HG03565 (cell line): ENCODE data around the gene BTRC.

Experiments
- ATAC-seq: cut with Tn5 transposase; IDR thresholded peaks from one replicate; pipeline ENCODE4 v1.9.1; 2021; ENCODE audit warnings: mild to moderate bottlenecking, moderate library complexity; ENCODE audit not compliant: unreplicated experiment

Gene BTRC

GRCh38 chr10:101564490-101564991 lies 210.6 kb downstream of the BTRC start:
- no peak for ATAC-seq

GRCh38 chr10:101565370-101565900 lies 211.5 kb downstream of the BTRC start:
- no peak for ATAC-seq

GRCh38 chr10:101565936-101566332 lies 212.0 kb downstream of the BTRC start:
- ATAC-seq, result no peak

GRCh38 chr10:101566333-101567164 lies 212.6 kb downstream of the BTRC start:
- no peak for ATAC-seq

GRCh38 chr10:101567165-101568006 lies 213.4 kb downstream of the BTRC start:
- ATAC-seq, result no peak

- no peak for ATAC-seq
These were observed 214.2 kb downstream of the BTRC start for GRCh38 chr10:101568054-101568745.

GRCh38 chr10:101569323-101569621 lies 215.3 kb downstream of the BTRC start:
- no peak for ATAC-seq

- ATAC-seq, result no peak
These were observed 215.9 kb downstream of the BTRC start for GRCh38 chr10:101569622-101570427.

GRCh38 chr10:101570428-101571270 lies 216.7 kb downstream of the BTRC start:
- no peak for ATAC-seq

GRCh38 chr10:101571271-101571925 lies 217.4 kb downstream of the BTRC start:
- no peak for ATAC-seq

- ATAC-seq, result no peak
These were observed 218.2 kb downstream of the BTRC start for GRCh38 chr10:101572126-101572525.

- no peak for ATAC-seq
These were observed 218.8 kb downstream of the BTRC start for GRCh38 chr10:101572785-101573184.

GRCh38 chr10:101573885-101574753 lies 220.2 kb downstream of the BTRC start:
- ATAC-seq, result no peak

GRCh38 chr10:101575091-101575490 lies 221.1 kb downstream of the BTRC start:
- no peak for ATAC-seq

- ATAC-seq, result no peak
These were observed 221.7 kb downstream of the BTRC start for GRCh38 chr10:101575580-101576210.

GRCh38 chr10:101576211-101576863 lies 222.4 kb downstream of the BTRC start:
- ATAC-seq, result no peak
